GM19455 (cell line): ENCODE data around the gene MAP2K1.
"Not testable (repeated sequence)": the region's sequence is repeated elsewhere in the genome, so short reads cannot be mapped to it uniquely, and the experiment has no call there.

Experiments
- ATAC-seq: cut with Tn5 transposase; IDR thresholded peaks from one replicate; pipeline ENCODE4 v1.9.1; 2021; ENCODE audit not compliant: unreplicated experiment

Gene MAP2K1

GRCh38 chr15:66393037-66393436 is 6.3 kb downstream of the MAP2K1 start:
- not testable (repeated sequence) for ATAC-seq

- no peak for ATAC-seq
Measured at GRCh38 chr15:66394472-66394871, 7.8 kb downstream of the MAP2K1 start.

- ATAC-seq: no peak
Measured at GRCh38 chr15:66394915-66395314, 8.2 kb downstream of the MAP2K1 start.

GRCh38 chr15:66399276-66399675 is 12.6 kb downstream of the MAP2K1 start:
- ATAC-seq: no peak

GRCh38 chr15:66400351-66400774 is 13.7 kb downstream of the MAP2K1 start:
- ATAC-seq: no peak

- no peak for ATAC-seq
Measured at GRCh38 chr15:66401130-66402021, 14.7 kb downstream of the MAP2K1 start.

- ATAC-seq: no peak
Measured at GRCh38 chr15:66402761-66403284, 16.1 kb downstream of the MAP2K1 start.

GRCh38 chr15:66403323-66403722 is 16.6 kb downstream of the MAP2K1 start:
- ATAC-seq: no peak

GRCh38 chr15:66404122-66404521 is 17.4 kb downstream of the MAP2K1 start:
- ATAC-seq: no peak

GRCh38 chr15:66404532-66404931 is 17.8 kb downstream of the MAP2K1 start:
- ATAC-seq: no peak

GRCh38 chr15:66405007-66405406 is 18.3 kb downstream of the MAP2K1 start:
- ATAC-seq: no peak

GRCh38 chr15:66405615-66406014 is 18.9 kb downstream of the MAP2K1 start:
- ATAC-seq: no peak

GRCh38 chr15:66408254-66408653 is 21.5 kb downstream of the MAP2K1 start:
- ATAC-seq: no peak

- no peak for ATAC-seq
Measured at GRCh38 chr15:66408675-66409282, 22.1 kb downstream of the MAP2K1 start.

GRCh38 chr15:66409565-66410108 is 22.9 kb downstream of the MAP2K1 start:
- ATAC-seq: no peak

- no peak for ATAC-seq
Measured at GRCh38 chr15:66411190-66411589, 24.5 kb downstream of the MAP2K1 start.

GRCh38 chr15:66412220-66412619 is 25.5 kb downstream of the MAP2K1 start:
- ATAC-seq: no peak

- ATAC-seq: no peak
Measured at GRCh38 chr15:66413579-66413978, 26.9 kb downstream of the MAP2K1 start.

- no peak for ATAC-seq
Measured at GRCh38 chr15:66415360-66415759, 28.6 kb downstream of the MAP2K1 start.

- ATAC-seq: no peak
Measured at GRCh38 chr15:66417736-66418135, 31.0 kb downstream of the MAP2K1 start.

- ATAC-seq: no peak
Measured at GRCh38 chr15:66419471-66419870, 32.8 kb downstream of the MAP2K1 start.

GRCh38 chr15:66422347-66422746 is 35.6 kb downstream of the MAP2K1 start:
- ATAC-seq: no peak
